GM19239 (cell line): Measurements from ENCODE around the gene TMEM126B.

ENCODE experiments used
- DNase-seq: peaks from one replicate; pipeline ENCODE4 v3.0.0; 2011; ENCODE audit warnings: low spot score; ENCODE audit not compliant: insufficient read length
- FAIRE-seq: peaks from 2 replicates; lab custom pipeline; 2011; peaks lifted over from hg19 to GRCh38; lab: Jason Lieb, UNC

Gene TMEM126B

GRCh38 chr11:85679576-85679975, 51.2 kb downstream of the TMEM126B start:
- no peak for DNase-seq

GRCh38 chr11:85680897-85681296, 52.5 kb downstream of the TMEM126B start:
- no peak for DNase-seq
- no peak for FAIRE-seq

More at GRCh38 chr11:85679576-85679975, 51.2 kb downstream of the TMEM126B start:
- no peak for FAIRE-seq

- FAIRE-seq, result peak; percentile 88
- DNase-seq, result no peak
Measured at GRCh38 chr11:85682330-85683305, 54.2 kb downstream of the TMEM126B start.

- no peak for DNase-seq
Measured at GRCh38 chr11:85685125-85685819, 56.9 kb downstream of the TMEM126B start.

GRCh38 chr11:85685820-85686459, 57.5 kb downstream of the TMEM126B start, which contains the start of gene CCDC89:
Gene CCDC89 (minus strand): TSS chr11:85686195. CDS start chr11:85686130, 65 bp downstream.
- FAIRE-seq (no peak), DNase-seq (no peak)

More at GRCh38 chr11:85685125-85685819, 56.9 kb downstream of the TMEM126B start:
- FAIRE-seq, result no peak
